Measurements from ENCODE around the gene TPCN1.

The TPCN1 gene

GRCh38 chr12:113269257-113269943 is 48.1 kb downstream of the TPCN1 start:
- DNase-seq (no peak), ATAC-seq (no peak)
- Mint-ChIP-seq H3K4me1 (peaks cover 25% of the 10 kb centered on the region), H3K9me3 (no peaks in the 10 kb centered on the region), H3K27ac (no peak overlapping the region), H3K4me3 (no peak overlapping the region), H3K27me3 (no peaks in the 10 kb centered on the region)

DNA sequence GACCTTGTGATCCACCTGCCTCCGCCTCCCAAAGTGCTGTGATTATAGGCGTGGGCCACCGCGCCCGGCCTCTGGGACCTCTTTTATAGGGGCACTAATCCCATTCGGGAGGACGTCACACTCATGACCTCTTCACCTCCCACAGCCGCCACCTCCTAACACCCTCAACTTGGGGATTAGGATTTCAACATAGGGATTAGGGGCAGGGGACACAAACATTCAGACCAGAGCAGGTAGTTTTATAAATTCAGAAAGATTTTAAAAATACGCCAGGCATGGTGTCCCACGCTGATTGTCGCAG is 49.4 kb downstream of the TPCN1 start:
- H3K27ac Mint-ChIP-seq, result no peak overlapping the region
- no peak overlapping the region for H3K4me3 Mint-ChIP-seq
- H3K4me1 Mint-ChIP-seq, result peaks cover 25% of the 10 kb centered on the region
- DNase-seq (no peak), ATAC-seq (no peak)
- H3K27me3 Mint-ChIP-seq, result no peaks in the 10 kb centered on the region
- H3K9me3 Mint-ChIP-seq, result no peaks in the 10 kb centered on the region

GRCh38 chr12:113271466-113271852 is 50.2 kb downstream of the TPCN1 start:
- ATAC-seq (no peak), DNase-seq (no peak)
- no peak overlapping the region for H3K4me3 Mint-ChIP-seq
- H3K27ac Mint-ChIP-seq, result peak overlapping the region in 1 of 2 donors; percentile 27
- H3K4me1 Mint-ChIP-seq, result peaks cover 21% of the 10 kb centered on the region
- no peaks in the 10 kb centered on the region for H3K27me3 Mint-ChIP-seq
- no peaks in the 10 kb centered on the region for H3K9me3 Mint-ChIP-seq

DNA sequence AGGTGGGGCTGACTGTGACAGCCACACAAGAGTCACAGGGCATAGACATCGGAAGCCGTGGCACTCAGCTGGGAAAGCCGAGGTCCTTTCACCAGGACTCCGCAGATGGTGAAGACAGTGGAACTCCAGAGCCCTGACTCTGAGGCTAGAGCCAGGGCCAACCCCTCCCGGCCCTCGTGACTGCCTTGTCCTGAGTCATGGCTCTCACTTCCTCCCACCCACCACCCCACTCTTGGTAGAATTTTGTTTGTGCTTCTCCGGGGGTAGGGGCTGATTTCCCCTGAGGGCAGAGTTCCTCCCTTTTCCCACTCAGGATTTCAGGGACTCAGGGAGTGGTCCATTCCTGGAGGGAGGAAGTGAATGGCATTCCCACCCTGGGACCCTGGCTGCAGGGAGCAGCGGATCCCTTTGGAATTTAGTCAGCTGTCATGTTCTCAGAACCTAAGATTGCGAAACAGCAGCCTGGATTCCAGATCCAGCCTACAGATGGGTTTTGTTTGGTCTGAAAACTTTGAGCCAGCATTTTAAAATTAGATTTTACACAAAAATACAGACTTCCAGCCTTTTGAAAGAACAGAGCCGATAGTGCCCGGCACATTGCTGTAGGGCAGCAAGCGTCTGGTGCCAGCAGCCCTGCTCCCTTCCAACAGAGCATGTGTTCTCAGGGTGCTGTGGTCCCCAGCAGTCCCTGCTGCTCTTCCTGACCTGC is 50.7 kb downstream of the TPCN1 start:
- H3K27ac Mint-ChIP-seq, result no peak overlapping the region
- DNase-seq (no peak), ATAC-seq (peak; percentile 67)
- H3K4me3 Mint-ChIP-seq, result no peak overlapping the region
- no peaks in the 10 kb centered on the region for H3K9me3 Mint-ChIP-seq
- H3K27me3 Mint-ChIP-seq, result no peaks in the 10 kb centered on the region
- H3K4me1 Mint-ChIP-seq, result peaks cover 21% of the 10 kb centered on the region

DNA sequence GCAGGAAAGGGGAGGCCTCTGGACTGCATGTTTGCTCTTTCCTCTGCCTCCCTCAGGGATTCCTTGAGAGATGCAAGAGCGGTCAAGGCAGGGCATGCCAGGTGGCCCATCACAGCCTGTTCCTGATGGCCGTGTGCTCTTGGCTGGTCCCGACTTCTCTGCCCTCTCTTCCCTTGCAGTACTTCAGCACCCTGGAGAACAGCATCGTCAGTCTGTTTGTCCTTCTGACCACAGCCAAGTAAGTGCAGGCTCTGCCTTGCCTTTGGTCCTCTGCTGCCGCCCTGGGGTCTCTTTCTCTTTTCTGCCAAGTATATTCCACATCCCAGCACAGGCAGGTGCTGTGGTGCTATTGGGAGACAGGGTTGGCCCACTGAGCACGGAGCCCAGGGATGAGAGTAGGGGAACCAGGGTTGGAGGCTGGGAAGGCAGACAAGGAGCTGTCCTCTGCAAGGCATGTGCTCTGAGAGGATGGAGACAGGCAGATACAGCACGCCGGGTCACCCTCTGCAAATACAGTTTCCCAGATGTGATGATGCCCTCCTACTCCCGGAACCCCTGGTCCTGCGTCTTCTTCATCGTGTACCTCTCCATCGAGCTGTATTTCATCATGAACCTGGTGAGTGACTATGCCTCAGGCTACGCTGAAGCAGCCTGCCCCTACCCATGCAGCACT is 51.9 kb downstream of the TPCN1 start:
- ATAC-seq (no peak), DNase-seq (no peak)
- Mint-ChIP-seq H3K27me3 (no peaks in the 10 kb centered on the region), H3K4me3 (no peak overlapping the region), H3K4me1 (peaks cover 18% of the 10 kb centered on the region), H3K27ac (no peak overlapping the region), H3K9me3 (no peaks in the 10 kb centered on the region)

- no peak for ATAC-seq
- no peaks in the 10 kb centered on the region for H3K9me3 Mint-ChIP-seq
- peaks cover 17% of the 10 kb centered on the region for H3K4me1 Mint-ChIP-seq
- H3K27me3 Mint-ChIP-seq, result no peaks in the 10 kb centered on the region
- no peak overlapping the region for H3K4me3 Mint-ChIP-seq
- DNase-seq, result no peak
- peak overlapping the region in 1 of 2 donors; percentile 74 for H3K27ac Mint-ChIP-seq
Measured at GRCh38 chr12:113274848-113275247, 53.6 kb downstream of the TPCN1 start.

DNA sequence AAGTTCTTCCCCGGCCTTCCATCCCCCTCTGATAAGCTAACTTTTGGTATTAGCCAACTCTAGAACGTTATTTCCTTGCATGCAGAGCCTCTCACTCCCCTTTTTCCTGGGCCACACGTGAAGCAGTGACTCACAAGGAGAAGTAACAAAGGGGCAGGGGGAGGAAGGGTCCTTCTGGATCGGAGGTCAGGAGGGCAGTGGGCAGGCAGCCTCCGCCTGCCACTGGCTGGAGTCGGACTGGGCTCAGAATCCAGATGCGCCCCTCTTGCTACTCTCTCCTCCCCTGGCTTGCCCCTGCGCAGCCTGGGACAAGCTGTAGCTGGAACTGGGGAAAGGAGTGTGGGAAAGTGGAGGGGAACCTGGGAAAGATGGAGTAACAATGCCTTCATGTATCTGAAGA is 55.0 kb downstream of the TPCN1 start:
- DNase-seq, result no peak

DNA sequence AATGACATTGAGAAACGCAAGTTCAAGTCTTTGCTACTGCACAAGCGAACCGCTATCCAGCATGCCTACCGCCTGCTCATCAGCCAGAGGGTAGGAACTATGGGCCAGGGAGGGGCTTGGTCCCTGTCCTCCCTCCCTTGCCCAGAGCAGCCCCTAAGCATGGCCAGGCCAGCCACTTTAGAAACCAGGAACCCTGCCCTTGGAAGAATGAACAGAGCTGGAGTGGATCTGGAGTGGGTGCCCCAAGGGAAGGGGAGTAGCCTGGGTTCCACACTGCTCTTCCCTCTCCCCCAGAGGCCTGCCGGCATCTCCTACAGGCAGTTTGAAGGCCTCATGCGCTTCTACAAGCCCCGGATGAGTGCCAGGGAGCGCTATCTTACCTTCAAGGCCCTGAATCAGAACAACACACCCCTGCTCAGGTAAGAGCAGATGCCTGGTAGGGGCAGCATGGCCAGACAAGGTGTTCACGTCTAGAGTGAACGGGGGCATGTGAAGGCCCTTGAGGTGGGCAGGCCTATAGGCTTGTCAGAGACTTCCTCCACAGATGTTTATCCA is 55.8 kb downstream of the TPCN1 start:
- H3K4me1 Mint-ChIP-seq, result peaks cover 9% of the 10 kb centered on the region
- H3K9me3 Mint-ChIP-seq, result no peaks in the 10 kb centered on the region
- no peak overlapping the region for H3K27ac Mint-ChIP-seq
- H3K27me3 Mint-ChIP-seq, result no peaks in the 10 kb centered on the region
- DNase-seq, result no peak
- ATAC-seq, result no peak
- H3K4me3 Mint-ChIP-seq, result no peak overlapping the region

More for the DNA sequence above, 55.0 kb downstream of the TPCN1 start:
- Mint-ChIP-seq H3K27ac (no peak overlapping the region), H3K9me3 (no peaks in the 10 kb centered on the region), H3K4me1 (peaks cover 16% of the 10 kb centered on the region), H3K27me3 (no peaks in the 10 kb centered on the region), H3K4me3 (no peak overlapping the region)
- no peak for ATAC-seq

DNA sequence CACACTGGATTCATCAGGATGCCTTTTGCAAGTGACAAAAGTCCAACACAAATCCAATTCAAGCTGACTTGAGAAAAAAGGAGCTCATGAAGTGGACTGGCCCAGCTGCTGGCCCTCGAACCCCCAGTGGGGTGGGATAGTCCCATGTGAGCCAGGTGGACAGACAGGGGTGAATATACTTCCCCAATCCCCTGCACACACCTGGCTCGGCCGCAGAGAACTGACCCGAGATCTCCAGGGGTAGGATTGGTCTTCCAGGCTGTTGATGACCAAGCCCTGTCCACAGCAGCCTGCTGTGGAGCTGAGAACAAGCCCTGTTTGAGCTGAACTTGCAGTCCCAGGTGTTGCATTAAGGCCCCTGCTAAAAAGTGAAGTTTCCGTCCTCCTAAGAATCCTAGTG is 56.2 kb downstream of the TPCN1 start:
- H3K9me3 Mint-ChIP-seq, result no peaks in the 10 kb centered on the region
- H3K27me3 Mint-ChIP-seq, result no peaks in the 10 kb centered on the region
- no peak for ATAC-seq
- H3K4me1 Mint-ChIP-seq, result peaks cover 6% of the 10 kb centered on the region
- H3K27ac Mint-ChIP-seq, result peak overlapping the region in 1 of 2 donors; percentile 86
- no peak for DNase-seq
- no peak overlapping the region for H3K4me3 Mint-ChIP-seq

DNA sequence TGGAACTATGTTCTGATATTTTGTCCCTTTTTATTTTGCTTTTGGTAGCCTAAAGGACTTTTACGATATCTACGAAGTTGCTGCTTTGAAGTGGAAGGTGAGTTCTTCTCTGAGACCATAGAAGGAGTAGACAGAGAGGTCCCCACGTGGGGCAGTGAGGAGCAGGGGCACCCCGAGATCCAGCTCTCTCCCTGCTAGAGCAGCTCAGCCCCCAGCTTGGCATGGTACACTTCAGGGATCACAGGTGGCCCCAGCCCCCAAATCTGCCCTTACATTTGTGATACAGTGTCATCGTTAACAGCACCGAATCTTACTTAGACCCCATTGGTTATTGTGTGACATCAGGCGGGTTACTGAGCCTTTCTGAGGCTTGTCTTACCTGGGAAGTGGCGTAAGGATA is 56.9 kb downstream of the TPCN1 start:
- DNase-seq (no peak), ATAC-seq (no peak)
- Mint-ChIP-seq H3K27me3 (no peaks in the 10 kb centered on the region), H3K4me1 (peaks cover 6% of the 10 kb centered on the region), H3K27ac (peak overlapping the region in 1 of 2 donors; percentile 86), H3K9me3 (no peaks in the 10 kb centered on the region), H3K4me3 (no peak overlapping the region)

GRCh38 chr12:113278633-113279032 is 57.4 kb downstream of the TPCN1 start:
- peak overlapping the region; percentile 30 to 47 for H3K27ac Mint-ChIP-seq

DNA sequence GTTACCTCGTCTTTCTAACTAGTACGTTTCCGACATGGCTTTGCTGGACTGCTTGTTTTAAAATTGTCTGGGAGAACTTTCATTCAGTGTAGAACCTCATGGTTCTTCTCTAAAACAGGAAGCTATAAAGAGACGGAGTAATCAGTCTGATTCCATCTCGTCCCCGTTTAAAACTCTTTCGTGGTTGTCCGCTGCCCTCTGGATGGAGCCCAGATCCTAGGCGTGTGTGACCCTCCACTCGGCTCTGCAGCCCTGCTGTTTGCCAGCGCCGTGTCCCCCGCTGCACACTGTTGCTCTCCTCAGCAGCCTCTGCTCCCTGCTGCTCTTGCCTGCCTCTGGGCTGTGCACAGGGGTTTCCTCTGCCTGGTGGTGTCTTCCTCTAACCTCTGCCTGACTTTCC is 63.5 kb downstream of the TPCN1 start:
- no peak for ATAC-seq
- Mint-ChIP-seq H3K9me3 (no peaks in the 10 kb centered on the region), H3K4me3 (no peak overlapping the region), H3K4me1 (no peaks in the 10 kb centered on the region), H3K27ac (peak overlapping the region in 1 of 2 donors; percentile 26), H3K27me3 (no peaks in the 10 kb centered on the region)
- DNase-seq, result no peak

More at GRCh38 chr12:113278633-113279032, 57.4 kb downstream of the TPCN1 start:
- no peak for ATAC-seq
- H3K4me3 Mint-ChIP-seq, result no peak overlapping the region
- H3K27me3 Mint-ChIP-seq, result no peaks in the 10 kb centered on the region
- peaks cover 6% of the 10 kb centered on the region for H3K4me1 Mint-ChIP-seq
- DNase-seq, result no peak
- H3K9me3 Mint-ChIP-seq, result no peaks in the 10 kb centered on the region

DNA sequence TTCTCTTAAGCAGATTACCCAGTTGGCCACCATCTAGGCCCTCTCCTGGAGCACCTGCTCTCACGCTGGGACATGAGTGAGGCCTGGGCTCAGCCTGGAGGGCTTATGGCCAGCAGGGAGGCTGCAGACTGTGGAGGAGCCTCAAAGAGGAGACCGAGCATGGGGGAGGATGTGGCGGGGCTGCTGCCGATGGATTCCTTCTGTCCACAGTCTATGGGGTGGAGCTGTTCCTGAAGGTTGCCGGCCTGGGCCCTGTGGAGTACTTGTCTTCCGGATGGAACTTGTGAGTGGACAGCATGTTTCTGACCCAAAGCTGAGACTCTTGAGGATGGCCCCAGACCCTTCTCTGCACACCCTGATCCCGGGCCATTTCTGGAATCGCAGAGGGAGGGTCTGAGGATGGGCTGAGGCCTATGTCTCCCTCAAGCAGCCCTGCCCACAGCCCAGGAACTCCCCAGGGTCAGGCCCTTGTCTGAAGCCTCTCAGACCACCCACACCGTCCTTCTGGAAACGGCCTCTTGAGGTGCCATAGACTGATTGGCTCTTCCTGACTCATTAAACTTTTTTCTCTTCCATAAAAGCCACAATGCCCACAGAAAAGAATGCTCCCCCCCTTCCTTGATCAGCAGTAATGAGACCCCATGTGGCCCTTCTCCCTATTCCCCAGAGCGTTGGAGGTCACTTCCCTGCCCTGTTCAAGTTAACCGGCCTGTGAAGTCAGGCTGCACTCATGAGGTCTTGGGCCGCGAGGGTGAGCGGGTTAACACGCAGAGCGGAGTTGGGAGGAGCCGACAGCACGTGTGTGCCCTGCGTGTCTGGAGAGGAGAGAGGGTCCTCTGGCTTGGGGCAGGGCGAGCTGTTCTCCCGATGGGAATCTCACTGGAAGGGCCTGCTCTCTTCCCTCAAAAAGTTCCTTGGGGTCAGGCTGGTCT is 64.7 kb downstream of the TPCN1 start:
- H3K9me3 Mint-ChIP-seq, result no peaks in the 10 kb centered on the region
- H3K27me3 Mint-ChIP-seq, result no peaks in the 10 kb centered on the region
- ATAC-seq (no peak), DNase-seq (no peak)
- H3K4me1 Mint-ChIP-seq, result no peaks in the 10 kb centered on the region
- H3K4me3 Mint-ChIP-seq, result no peak overlapping the region
- H3K27ac Mint-ChIP-seq, result peak overlapping the region; percentile 28 to 69

DNA sequence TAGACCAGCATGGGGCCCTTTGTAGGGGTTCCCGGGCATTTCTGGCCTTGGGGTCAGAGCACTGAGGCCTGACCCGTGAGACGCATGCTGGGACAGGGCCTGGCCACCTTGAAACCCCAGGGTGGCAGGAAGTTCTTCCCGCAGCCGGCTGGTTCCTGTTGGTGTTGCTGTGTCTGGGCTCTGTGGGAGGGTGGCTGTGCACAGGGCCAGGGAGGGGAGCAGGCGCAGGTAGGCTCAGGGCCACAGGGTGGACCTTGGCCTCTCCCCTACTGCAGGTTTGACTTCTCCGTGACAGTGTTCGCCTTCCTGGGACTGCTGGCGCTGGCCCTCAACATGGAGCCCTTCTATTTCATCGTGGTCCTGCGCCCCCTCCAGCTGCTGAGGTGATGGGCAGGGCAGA is 65.4 kb downstream of the TPCN1 start:
- H3K27ac Mint-ChIP-seq, result peak overlapping the region in 1 of 2 donors; percentile 57
- DNase-seq (no peak), ATAC-seq (no peak)
- no peaks in the 10 kb centered on the region for H3K4me1 Mint-ChIP-seq
- no peak overlapping the region for H3K4me3 Mint-ChIP-seq
- no peaks in the 10 kb centered on the region for H3K9me3 Mint-ChIP-seq
- no peaks in the 10 kb centered on the region for H3K27me3 Mint-ChIP-seq
